Cardiac muscle cell (in vitro differentiated cells and primary cell): ENCODE results near the gene ZFHX2. TPM values are rescaled to one million over a fixed set of nuclear protein-coding genes. Genes with fewer than 3 reads are reported as not detected.

Experiments used
- DNase-seq, 2 donors: peaks; one replicate each; pipeline versions ENCODE4 v3.0.0 to v3.0.0-alpha.2; 2010 to 2017; ENCODE audit warnings: low read depth in 1 of 2, low spot score in 1 of 2
- H3K27ac ChIP-seq: fragments of 200-600 bp; sonication (generic); 2 replicates; pipeline ENCODE4 v1.5.1; 2016
- H3K27me3 ChIP-seq: fragments of 200-600 bp; sonication (generic); 2 replicates; pipeline ENCODE4 v1.6.0; 2016; ENCODE audit warnings: control low read depth
- H3K36me3 ChIP-seq: fragments of 200-600 bp; sonication (generic); 2 replicates; pipeline ENCODE4 v1.5.1; 2016; ENCODE audit warnings: control low read depth
- H3K4me1 ChIP-seq: fragments of 200-600 bp; sonication (generic); 2 replicates; pipeline ENCODE4 v1.8.1; 2017; ENCODE audit warnings: low read depth, mild to moderate bottlenecking, mixed run types
- H3K4me3 ChIP-seq: fragments of 200-600 bp; sonication (generic); 2 replicates; pipeline ENCODE4 v1.5.1; 2016; ENCODE audit warnings: mild to moderate bottlenecking
- H3K9me3 ChIP-seq: fragments of 200-600 bp; sonication (generic); 2 replicates; pipeline ENCODE4 v1.5.1; 2017; ENCODE audit warnings: low read depth, mild to moderate bottlenecking, control low read depth
- CTCF ChIP-seq: IDR thresholded peaks from 2 replicates; pipeline ENCODE4 v1.5.1; 2012; ENCODE audit warnings: low read depth, mild to moderate bottlenecking, low read length
- polyA plus RNA-seq: library from polyadenylated mRNA; unstranded; fragments of >200 nt; fragmentation: Nextera tagmentation; extraction: Ambion mirVana; gene quantifications from 2 replicates; pipeline ENCODE4 v1.2.1, GENCODE V29; 2016
- total RNA-seq: library from RNA; depleted of rRNA; stranded (reverse); fragments of >200 nt; gene quantifications from 2 replicates; pipeline ENCODE4 v1.2.3, GENCODE V29; 2016

ZFHX2 gene
- total and polyA plus RNA-seq, 2 experiments from 2014 or later, result 4.2 to 5.6 TPM

GRCh38 chr14:23485326-23485725, 66.2 kb downstream of the ZFHX2 start:
- TF ChIP-seq CTCF, result no peak
- DNase-seq, result no peak
- Histone ChIP-seq H3K36me3 (no peaks in the 10 kb centered on the region), H3K4me1 (no peaks in the 10 kb centered on the region), H3K4me3 (no peak overlapping the region), H3K27ac (no peak overlapping the region), H3K27me3 (no peaks in the 10 kb centered on the region), H3K9me3 (no peaks in the 10 kb centered on the region)

- H3K4me3 ChIP-seq, result no peak overlapping the region
- H3K27ac ChIP-seq, result no peak overlapping the region
- peak; percentile 56 for TF ChIP-seq CTCF
Observed at GRCh38 chr14:23483236-23483854, 68.2 kb downstream of the ZFHX2 start.

DNA sequence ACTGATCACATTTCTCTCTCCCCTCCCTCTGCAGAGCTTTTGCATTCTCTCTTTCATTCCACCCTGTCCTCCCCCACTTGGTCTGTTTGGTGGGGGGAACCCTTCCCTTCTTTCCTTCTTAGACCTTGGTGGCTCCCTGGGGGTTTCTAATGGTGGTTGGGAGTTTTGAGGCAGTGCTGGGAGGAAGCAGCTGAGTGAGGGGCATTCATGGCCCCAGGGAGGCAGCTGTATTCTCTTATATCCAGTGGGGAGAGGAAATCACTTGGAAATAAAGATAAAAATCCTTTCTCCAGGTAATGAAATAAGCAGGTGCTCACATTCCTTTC, 68.8 kb downstream of the ZFHX2 start:
- Histone ChIP-seq H3K4me1 (no peaks in the 10 kb centered on the region), H3K27me3 (no peaks in the 10 kb centered on the region), H3K9me3 (no peaks in the 10 kb centered on the region), H3K4me3 (no peak overlapping the region), H3K27ac (no peak overlapping the region), H3K36me3 (peaks cover 4% of the 10 kb centered on the region)
- DNase-seq, result no peak
- TF ChIP-seq CTCF, result no peak

More at GRCh38 chr14:23483236-23483854, 68.2 kb downstream of the ZFHX2 start:
- Histone ChIP-seq H3K4me1 (no peaks in the 10 kb centered on the region), H3K27me3 (no peaks in the 10 kb centered on the region), H3K36me3 (no peaks in the 10 kb centered on the region), H3K9me3 (no peaks in the 10 kb centered on the region)
- peak; percentile 37 to 64 for DNase-seq

- DNase-seq, result no peak
- no peak overlapping the region for H3K27ac ChIP-seq
- H3K9me3 ChIP-seq, result no peaks in the 10 kb centered on the region
- no peak overlapping the region for H3K4me3 ChIP-seq
- no peak for TF ChIP-seq CTCF
- no peaks in the 10 kb centered on the region for H3K4me1 ChIP-seq
- H3K36me3 ChIP-seq, result peaks cover 9% of the 10 kb centered on the region
- H3K27me3 ChIP-seq, result no peaks in the 10 kb centered on the region
Observed at GRCh38 chr14:23481979-23482822, 69.4 kb downstream of the ZFHX2 start.

GRCh38 chr14:23481362-23481970, 70.1 kb downstream of the ZFHX2 start:
- no peak overlapping the region for H3K27ac ChIP-seq
- H3K4me3 ChIP-seq, result no peak overlapping the region
- no peaks in the 10 kb centered on the region for H3K4me1 ChIP-seq
- H3K27me3 ChIP-seq, result no peaks in the 10 kb centered on the region
- peak; percentile 43 to 77 for DNase-seq
- no peak for TF ChIP-seq CTCF
- H3K36me3 ChIP-seq, result peaks cover 16% of the 10 kb centered on the region
- H3K9me3 ChIP-seq, result no peaks in the 10 kb centered on the region
